GM12875 (cell line): ENCODE measurements around the gene XRCC2.
"Not testable (repeated sequence)": the region's sequence is repeated elsewhere in the genome, so short reads cannot be mapped to it uniquely, and the experiment has no call there.

Experiments used
- H3K4me3 ChIP-seq: one replicate; pipeline ENCODE4 v1.5.1; 2011; ENCODE audit warnings: low read depth, low read length, control low read depth
- TF ChIP-seq, protein P1 (sequence below): IDR thresholded peaks from 2 replicates; pipeline ENCODE4 v1.5.1; 2011; ENCODE audit warnings: low read depth, mild to moderate bottlenecking, control low read depth, inconsistent platforms, low read length, moderate library complexity, borderline replicate concordance; ENCODE audit not compliant: insufficient read depth

Gene XRCC2

DNA sequence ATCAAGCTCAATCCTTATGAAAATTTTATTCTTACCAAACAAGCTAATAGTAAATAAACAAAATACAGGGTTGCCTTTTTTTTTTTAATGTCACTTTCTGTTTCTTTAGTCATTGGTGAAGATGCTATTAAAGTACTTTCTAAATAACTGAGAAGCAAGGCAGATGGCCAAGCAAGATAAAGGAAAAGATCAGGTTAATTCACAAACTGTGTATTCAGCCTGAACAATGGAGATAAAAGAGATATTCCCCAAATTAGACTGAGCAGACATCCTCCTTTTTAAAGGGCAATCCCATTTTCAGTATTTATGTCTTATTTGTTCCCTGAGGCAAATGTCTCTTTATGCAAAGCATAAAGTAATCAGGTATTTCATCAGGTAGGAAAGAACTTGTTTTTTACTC lies 23.1 kb upstream of the XRCC2 start:
- TF ChIP-seq, protein P1, sequence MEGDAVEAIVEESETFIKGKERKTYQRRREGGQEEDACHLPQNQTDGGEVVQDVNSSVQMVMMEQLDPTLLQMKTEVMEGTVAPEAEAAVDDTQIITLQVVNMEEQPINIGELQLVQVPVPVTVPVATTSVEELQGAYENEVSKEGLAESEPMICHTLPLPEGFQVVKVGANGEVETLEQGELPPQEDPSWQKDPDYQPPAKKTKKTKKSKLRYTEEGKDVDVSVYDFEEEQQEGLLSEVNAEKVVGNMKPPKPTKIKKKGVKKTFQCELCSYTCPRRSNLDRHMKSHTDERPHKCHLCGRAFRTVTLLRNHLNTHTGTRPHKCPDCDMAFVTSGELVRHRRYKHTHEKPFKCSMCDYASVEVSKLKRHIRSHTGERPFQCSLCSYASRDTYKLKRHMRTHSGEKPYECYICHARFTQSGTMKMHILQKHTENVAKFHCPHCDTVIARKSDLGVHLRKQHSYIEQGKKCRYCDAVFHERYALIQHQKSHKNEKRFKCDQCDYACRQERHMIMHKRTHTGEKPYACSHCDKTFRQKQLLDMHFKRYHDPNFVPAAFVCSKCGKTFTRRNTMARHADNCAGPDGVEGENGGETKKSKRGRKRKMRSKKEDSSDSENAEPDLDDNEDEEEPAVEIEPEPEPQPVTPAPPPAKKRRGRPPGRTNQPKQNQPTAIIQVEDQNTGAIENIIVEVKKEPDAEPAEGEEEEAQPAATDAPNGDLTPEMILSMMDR, result no peak
- H3K4me3 ChIP-seq, result no peak overlapping the region

GRCh38 chr7:152697268-152697974 lies 21.5 kb upstream of the XRCC2 start:
- not testable (repeated sequence) for H3K4me3 ChIP-seq

DNA sequence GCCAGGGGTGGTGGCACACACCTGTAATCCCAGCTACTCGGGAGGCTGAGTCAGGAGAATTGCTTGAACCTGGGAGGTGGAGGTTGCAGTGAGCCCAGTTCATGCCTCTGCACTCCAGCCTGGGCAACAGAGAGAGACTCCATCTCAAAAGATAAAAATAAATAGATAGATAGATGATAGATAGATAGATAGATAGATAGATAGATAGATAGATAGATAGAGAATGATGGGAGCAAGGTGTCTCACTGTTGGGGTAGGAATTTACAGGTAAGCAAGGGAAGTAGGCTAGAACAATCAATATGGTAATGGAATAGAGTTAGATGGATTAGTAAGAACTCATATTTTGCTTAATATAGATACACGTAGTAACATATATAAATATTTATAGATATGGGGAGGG lies 16.3 kb upstream of the XRCC2 start:
- not testable (repeated sequence) for H3K4me3 ChIP-seq

DNA sequence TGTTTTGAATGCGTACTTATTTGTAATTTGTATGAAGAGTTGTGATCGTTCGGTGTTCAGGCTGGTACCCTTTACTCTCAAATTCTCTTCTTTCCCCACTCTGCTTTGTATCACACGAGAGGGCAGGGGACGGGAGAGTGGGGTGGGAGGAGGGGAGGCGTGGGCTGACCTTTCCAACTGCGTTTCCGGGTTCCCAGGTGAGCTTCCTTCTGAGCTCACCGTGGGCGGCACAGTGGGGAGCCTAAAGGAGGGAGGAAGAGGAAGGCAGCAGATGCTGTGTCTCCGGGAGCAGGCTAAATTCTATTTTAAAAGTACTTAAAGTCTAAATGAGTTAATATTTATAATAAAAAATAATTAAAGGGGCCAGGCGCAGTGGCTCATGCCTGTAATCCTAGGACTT lies 7.4 kb upstream of the XRCC2 start:
- TF ChIP-seq, protein P1, result no peak
- H3K4me3 ChIP-seq, result no peak overlapping the region

DNA sequence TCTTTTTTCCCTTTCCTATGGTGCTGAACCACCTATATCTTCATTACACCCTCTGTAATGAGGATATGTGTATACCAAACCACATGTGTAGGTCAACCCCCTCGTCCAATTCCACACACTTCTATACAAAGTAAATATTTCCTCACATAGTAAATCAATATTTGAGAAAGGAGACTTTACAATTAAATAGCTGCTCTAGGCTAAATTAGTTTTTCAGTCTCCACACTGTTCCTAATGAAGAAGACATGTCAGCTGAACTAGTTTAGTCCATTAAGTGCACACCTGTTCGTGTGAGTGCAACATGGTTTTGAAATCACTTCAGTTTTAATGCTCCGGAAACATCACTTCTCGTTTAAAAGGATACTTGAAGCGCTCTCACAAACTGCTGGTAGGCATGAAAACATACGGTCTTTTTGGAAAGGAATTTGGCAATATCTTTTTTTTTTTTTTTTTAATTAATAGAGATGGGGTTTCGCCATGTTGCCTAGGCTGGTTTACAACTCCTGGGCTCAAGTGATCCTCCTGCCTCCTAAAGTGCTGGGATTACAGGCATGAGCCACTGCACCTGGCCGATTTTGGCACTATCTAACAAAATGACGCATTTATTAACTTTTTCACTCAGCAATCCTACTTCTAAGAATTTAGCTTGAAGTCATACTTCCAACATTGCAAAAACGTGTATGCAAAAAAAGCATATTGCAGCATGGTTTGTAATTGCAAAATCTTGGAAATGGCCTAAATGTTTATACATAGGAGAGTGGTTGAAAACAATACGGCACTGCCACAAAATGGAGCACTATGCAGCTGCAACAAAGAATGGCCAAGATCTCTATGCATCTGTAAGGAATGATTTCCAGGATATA lies 2.1 kb upstream of the XRCC2 start:
- TF ChIP-seq, protein P1, result no peak
- H3K4me3 ChIP-seq, result no peak overlapping the region

GRCh38 chr7:152674860-152675758 lies 832 bp downstream of the XRCC2 start:
- TF ChIP-seq, protein P1, result no peak
- peak overlapping the region; percentile 95 for H3K4me3 ChIP-seq

GRCh38 chr7:152673897-152674296 lies 2.0 kb downstream of the XRCC2 start:
- TF ChIP-seq, protein P1, result no peak
- no peak overlapping the region for H3K4me3 ChIP-seq

- H3K4me3 ChIP-seq, result no peak overlapping the region
- TF ChIP-seq, protein P1, result no peak
Observed at GRCh38 chr7:152672626-152673025, 3.3 kb downstream of the XRCC2 start.
